ENCODE measurements around the gene ERC1.

DNA sequence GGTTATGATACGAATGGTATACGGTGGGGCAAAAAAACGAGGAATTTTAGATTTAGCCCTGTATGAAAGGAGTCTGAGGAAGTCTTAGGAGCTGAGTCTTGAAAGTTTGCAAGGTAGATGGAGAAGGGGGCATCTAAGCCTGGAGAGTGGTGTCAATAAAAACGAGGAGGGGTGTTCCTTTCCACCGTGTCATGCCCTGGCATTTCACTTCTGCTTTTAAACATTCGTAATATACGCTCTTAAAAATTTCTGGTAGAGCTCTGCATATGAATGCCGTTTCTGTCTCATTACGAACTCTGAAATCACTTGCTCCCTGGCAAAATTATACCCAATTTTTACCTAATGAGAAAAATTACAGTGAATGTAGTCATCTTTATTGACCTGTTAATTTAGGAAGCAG is 170.2 kb downstream of the ERC1 start:
- TF ChIP-seq POLR2AphosphoS5 (IDR thresholded peaks at IDR 0.05; ENCODE audit: borderline replicate concordance, low read depth, low read length) = no peak
- no peak for TF ChIP-seq EZH2 (IDR thresholded peaks at IDR 0.05)
